Fibroblast of lung (primary cell): ENCODE data around the gene ST6GALNAC2. TPM values are rescaled to one million over a fixed set of nuclear protein-coding genes. Genes with fewer than 3 reads are reported as not detected.
"Not testable (repeated sequence)": the region's sequence is repeated elsewhere in the genome, so short reads cannot be mapped to it uniquely, and the experiment has no call there.

ENCODE experiments used
- DNase-seq, 2 donors: peaks; one replicate each; pipeline versions ENCODE4 v3.0.0 to v3.0.0-alpha.2; 2010; ENCODE audit warnings: low read depth in 2 of 2
- H2AFZ ChIP-seq: 2 replicates; pipeline ENCODE4 v1.5.1; 2012; ENCODE audit warnings: low read length, control low read depth, inconsistent platforms
- H3K27ac ChIP-seq: 2 replicates; pipeline ENCODE4 v1.5.1; 2011; ENCODE audit warnings: low read length, control low read depth; ENCODE audit not compliant: insufficient read depth
- H3K27me3 ChIP-seq: 2 replicates; pipeline ENCODE4 v1.5.1; 2011; ENCODE audit warnings: mild to moderate bottlenecking, low read length; ENCODE audit not compliant: control insufficient read depth, insufficient read depth
- H3K36me3 ChIP-seq: 2 replicates; pipeline ENCODE4 v1.5.1; 2011; ENCODE audit warnings: low read length; ENCODE audit not compliant: control insufficient read depth, insufficient read depth
- H3K4me1 ChIP-seq: 2 replicates; pipeline ENCODE4 v1.5.1; 2011; ENCODE audit warnings: low read length; ENCODE audit not compliant: control insufficient read depth, insufficient read depth; ENCODE audit errors: extremely low read depth
- H3K4me2 ChIP-seq: 2 replicates; pipeline ENCODE4 v1.5.1; 2011; ENCODE audit warnings: low read length, control low read depth; ENCODE audit not compliant: insufficient read depth; ENCODE audit errors: extremely low read depth
- H3K4me3 ChIP-seq, 4 experiments: fragments of 200-600 bp in 1 of 4; sonication (generic) in 1 of 4; replicated peaks in 1 of 4; 2 replicates each; pipeline ENCODE4 v1.5.1; 2011 to 2016; ENCODE audit warnings: low read length in 4 of 4, low read depth in 3 of 4, mild to moderate bottlenecking in 3 of 4, control low read depth in 2 of 4, inconsistent platforms in 1 of 4, mixed read lengths in 1 of 4; ENCODE audit not compliant: insufficient read depth in 1 of 4; ENCODE audit errors: control extremely low read depth in 1 of 4
- H3K79me2 ChIP-seq: 2 replicates; pipeline ENCODE4 v1.5.1; 2012; ENCODE audit warnings: mild to moderate bottlenecking, low read length, inconsistent platforms; ENCODE audit not compliant: control insufficient read depth, insufficient read depth
- H3K9ac ChIP-seq: 2 replicates; pipeline ENCODE4 v1.5.1; 2011; ENCODE audit warnings: mild to moderate bottlenecking, low read length, control low read depth; ENCODE audit not compliant: insufficient read depth
- H3K9me3 ChIP-seq: 2 replicates; pipeline ENCODE4 v1.5.1; 2012; ENCODE audit warnings: low read depth, low read length; ENCODE audit not compliant: control insufficient read depth, insufficient read depth
- H4K20me1 ChIP-seq: 2 replicates; pipeline ENCODE4 v1.5.1; 2011; ENCODE audit warnings: low read length; ENCODE audit not compliant: control insufficient read depth, insufficient read depth; ENCODE audit errors: extremely low read depth
- EZH2 ChIP-seq: IDR thresholded peaks from 2 replicates; pipeline ENCODE4 v1.5.1; 2012; ENCODE audit warnings: low read length, control low read depth, mild to moderate bottlenecking; ENCODE audit errors: missing control alignments
- polyA plus RNA-seq, 2 donors: library from polyadenylated mRNA; depleted of rRNA in 1 of 2; stranded (reverse) in 1 of 2; unstranded in 1 of 2; fragments of >200 nt; gene quantifications; 2 replicates each; pipeline ENCODE4 v1.2.1, GENCODE V29; 2011 to 2012; ENCODE audit warnings: missing spikeins in 1 of 2
- total RNA-seq: library from RNA; depleted of rRNA; stranded (reverse); fragments of >200 nt; gene quantifications from 2 replicates; pipeline ENCODE4 v1.2.1, GENCODE V29; 2014
- TF ChIP-seq, protein P1 (sequence below), 2 donors: IDR thresholded peaks in 1 of 2; conservative IDR thresholded peaks in 1 of 2; 1 replicate in 1 of 2; 2 replicates in 1 of 2; pipeline ENCODE4 v1.5.1; 2011 to 2012; ENCODE audit warnings: low read length in 2 of 2, control low read depth in 1 of 2, inconsistent platforms in 1 of 2, low read depth in 1 of 2, mild to moderate bottlenecking in 1 of 2

The ST6GALNAC2 gene
- total and polyA plus RNA-seq, 2 donors (not counting 1 experiment from before 2014, with no cell fraction given), result 0.42 to 0.83 TPM

DNA sequence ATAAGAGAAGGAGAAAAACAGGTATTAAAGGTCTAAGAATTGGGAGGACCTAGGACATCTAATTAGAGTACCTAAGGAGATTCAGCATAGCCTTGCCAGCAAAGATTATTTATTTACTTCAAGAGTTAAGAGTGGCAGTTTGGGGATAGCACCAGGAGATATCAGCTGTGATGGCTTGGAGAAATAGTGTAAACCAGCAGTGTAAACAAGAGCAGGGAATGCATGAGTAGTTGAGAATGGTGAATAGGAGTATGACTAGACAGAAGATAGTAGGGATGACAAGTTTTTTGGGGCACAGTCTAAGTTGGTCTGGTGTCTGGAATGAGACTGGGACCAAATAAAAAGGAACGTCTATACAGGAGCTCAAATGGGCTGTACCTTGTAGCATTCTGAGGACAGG, 21.0 kb upstream of the ST6GALNAC2 start:
- not testable (repeated sequence) for H3K27ac ChIP-seq, H3K79me2 ChIP-seq, H3K36me3 ChIP-seq, H3K9me3 ChIP-seq, H3K4me2 ChIP-seq, H3K4me3 ChIP-seq, H2AFZ ChIP-seq, H3K9ac ChIP-seq, H3K27me3 ChIP-seq, DNase-seq, H4K20me1 ChIP-seq, H3K4me1 ChIP-seq

DNA sequence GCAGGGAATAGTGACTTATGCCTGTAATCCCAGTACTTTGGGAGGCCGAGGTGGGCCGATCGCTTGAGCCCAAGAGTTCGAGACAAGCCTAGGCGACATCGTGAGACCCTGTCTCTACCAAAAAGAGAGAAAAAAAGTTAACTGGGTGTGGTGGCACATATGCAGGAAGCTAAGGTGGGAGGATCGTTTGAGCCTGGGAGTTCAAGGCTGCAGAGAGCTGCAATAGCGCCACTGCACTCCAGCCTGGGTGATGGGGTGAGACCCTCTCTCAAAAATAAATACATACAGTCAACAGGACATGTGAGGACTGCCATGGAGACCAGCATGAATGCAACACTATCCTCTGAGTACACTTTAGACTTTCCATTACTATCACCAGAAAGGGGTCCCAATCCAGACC, 15.4 kb upstream of the ST6GALNAC2 start:
- H3K27ac ChIP-seq, result no peak overlapping the region
- H3K4me1 ChIP-seq, result peaks cover 3% of the 10 kb centered on the region
- H3K4me2 ChIP-seq, result no peak overlapping the region
- no peak for TF ChIP-seq EZH2
- TF ChIP-seq, protein P1, sequence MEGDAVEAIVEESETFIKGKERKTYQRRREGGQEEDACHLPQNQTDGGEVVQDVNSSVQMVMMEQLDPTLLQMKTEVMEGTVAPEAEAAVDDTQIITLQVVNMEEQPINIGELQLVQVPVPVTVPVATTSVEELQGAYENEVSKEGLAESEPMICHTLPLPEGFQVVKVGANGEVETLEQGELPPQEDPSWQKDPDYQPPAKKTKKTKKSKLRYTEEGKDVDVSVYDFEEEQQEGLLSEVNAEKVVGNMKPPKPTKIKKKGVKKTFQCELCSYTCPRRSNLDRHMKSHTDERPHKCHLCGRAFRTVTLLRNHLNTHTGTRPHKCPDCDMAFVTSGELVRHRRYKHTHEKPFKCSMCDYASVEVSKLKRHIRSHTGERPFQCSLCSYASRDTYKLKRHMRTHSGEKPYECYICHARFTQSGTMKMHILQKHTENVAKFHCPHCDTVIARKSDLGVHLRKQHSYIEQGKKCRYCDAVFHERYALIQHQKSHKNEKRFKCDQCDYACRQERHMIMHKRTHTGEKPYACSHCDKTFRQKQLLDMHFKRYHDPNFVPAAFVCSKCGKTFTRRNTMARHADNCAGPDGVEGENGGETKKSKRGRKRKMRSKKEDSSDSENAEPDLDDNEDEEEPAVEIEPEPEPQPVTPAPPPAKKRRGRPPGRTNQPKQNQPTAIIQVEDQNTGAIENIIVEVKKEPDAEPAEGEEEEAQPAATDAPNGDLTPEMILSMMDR (conservative IDR thresholded peaks at IDR 0.05 in 1 of 2, IDR thresholded peaks at IDR 0.05 in 1 of 2; ENCODE audit: low read depth in 1 of 2, low read length in 2 of 2), result no peak
- H3K9ac ChIP-seq, result no peak overlapping the region
- H3K79me2 ChIP-seq, result no peaks in the 10 kb centered on the region
- H3K9me3 ChIP-seq, result no peaks in the 10 kb centered on the region
- DNase-seq, result no peak
- H3K36me3 ChIP-seq, result no peaks in the 10 kb centered on the region
- no peak overlapping the region for H2AFZ ChIP-seq
- H3K27me3 ChIP-seq, result no peaks in the 10 kb centered on the region
- no peak overlapping the region for H3K4me3 ChIP-seq
- no peaks in the 10 kb centered on the region for H4K20me1 ChIP-seq

DNA sequence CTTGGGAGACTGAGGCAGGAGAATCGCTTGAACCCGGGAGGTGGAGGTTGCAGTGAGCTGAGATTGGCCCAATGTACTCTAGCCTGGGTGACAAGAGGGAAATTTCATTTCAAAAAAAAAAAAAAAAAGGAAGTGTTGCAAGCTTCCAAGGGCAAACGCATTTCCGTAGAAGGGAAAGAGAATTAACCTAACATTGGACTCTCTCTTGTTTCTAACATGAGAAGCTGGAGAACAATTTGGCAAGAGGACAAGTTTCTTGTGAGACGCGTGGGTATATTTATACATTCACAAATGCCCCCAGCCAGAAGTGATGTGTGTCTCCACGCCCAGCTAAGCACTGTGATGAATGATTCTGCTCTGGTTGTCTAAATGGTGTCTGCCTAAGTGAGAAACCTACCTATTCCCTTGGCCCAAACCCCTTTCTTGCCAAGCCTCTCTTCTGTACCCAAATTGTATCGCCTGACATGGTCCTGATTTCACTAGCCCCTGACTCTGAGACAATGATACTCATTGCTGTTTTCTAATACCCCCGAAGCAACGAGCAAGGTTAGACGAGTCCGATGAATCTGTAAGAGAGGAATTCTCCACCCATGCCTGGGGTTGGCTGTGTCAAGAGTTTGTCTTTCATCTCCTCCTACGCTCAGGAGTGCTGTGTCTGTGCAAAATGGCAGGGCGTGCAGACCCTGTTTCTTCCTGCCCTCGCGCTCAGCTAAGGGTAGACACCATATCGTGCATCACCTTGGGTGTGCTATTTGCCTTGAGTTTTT, 14.2 kb upstream of the ST6GALNAC2 start:
- Histone ChIP-seq H3K27me3 (no peaks in the 10 kb centered on the region), H3K9me3 (no peaks in the 10 kb centered on the region), H3K4me3 (no peak overlapping the region), H3K9ac (no peak overlapping the region), H4K20me1 (no peaks in the 10 kb centered on the region), H3K36me3 (no peaks in the 10 kb centered on the region), H3K4me2 (no peak overlapping the region), H3K27ac (no peak overlapping the region), H3K4me1 (peaks cover 3% of the 10 kb centered on the region), H2AFZ (no peak overlapping the region), H3K79me2 (no peaks in the 10 kb centered on the region)
- peak in 1 of 2 donors; percentile 47 for DNase-seq
- TF ChIP-seq EZH2, result no peak
- TF ChIP-seq, protein P1 (conservative IDR thresholded peaks at IDR 0.05 in 1 of 2, IDR thresholded peaks at IDR 0.05 in 1 of 2; ENCODE audit: low read depth in 1 of 2, low read length in 2 of 2), result no peak
